ENCODE data around the gene MCHR1. TPM values are rescaled to one million over a fixed set of nuclear protein-coding genes. Genes with fewer than 3 reads are reported as not detected.

The MCHR1 gene
- polyA plus RNA-seq: under 1 TPM; 0.01 to 0.06 TPM

DNA sequence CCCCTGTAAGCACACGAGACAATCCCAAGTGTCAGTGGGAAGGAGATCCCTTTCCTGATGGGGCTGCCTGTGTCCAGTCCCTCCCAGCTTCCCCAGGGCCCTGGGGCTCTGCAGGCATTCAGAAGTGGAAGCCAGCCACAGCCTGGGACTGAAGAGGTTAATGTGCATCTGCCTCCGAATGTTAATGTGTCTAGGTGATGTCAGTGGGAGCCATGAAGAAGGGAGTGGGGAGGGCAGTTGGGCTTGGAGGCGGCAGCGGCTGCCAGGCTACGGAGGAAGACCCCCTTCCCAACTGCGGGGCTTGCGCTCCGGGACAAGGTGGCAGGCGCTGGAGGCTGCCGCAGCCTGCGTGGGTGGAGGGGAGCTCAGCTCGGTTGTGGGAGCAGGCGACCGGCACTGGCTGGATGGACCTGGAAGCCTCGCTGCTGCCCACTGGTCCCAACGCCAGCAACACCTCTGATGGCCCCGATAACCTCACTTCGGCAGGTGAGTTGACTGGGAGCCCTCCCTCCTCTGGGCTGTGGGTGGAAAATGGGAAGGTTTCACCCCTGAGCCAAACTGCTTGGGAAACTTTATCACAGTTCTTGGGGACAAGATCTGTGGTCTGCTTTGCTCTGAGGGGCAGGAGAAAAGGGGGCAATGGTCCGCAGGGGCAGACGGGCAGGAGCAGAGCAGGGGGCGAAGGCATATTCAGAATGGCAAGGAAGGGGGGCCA is at the start of gene MCHR1:
TSS of gene MCHR1 (plus strand) at position 236 of the 715 bp plus-strand sequence. CDS start at position 405, 169 bp downstream.
- no peak within 1 kb of the TSS for H3K27ac ChIP-seq (ENCODE audit: low read depth in 2 of 2, low read length in 1 of 2)
- H3K36me3 ChIP-seq (ENCODE audit: control insufficient read depth in 2 of 2, insufficient read depth in 2 of 2, low read length in 1 of 2): no peaks in the 10 kb centered on the region
- H3K4me3 ChIP-seq (ENCODE audit: low read depth in 1 of 2, low read length in 2 of 2): no peak within 1 kb of the TSS
- H3K9me3 ChIP-seq (ENCODE audit: control insufficient read depth in 2 of 2, insufficient read depth in 1 of 2, low read depth in 1 of 2, low read length in 1 of 2): no peaks in the 10 kb centered on the region
- peaks cover 2 to 12% of the 10 kb centered on the region in 2 donors for H3K4me1 ChIP-seq (ENCODE audit: control insufficient read depth in 2 of 2, insufficient read depth in 2 of 2, low read length in 1 of 2)
- H3K27me3 ChIP-seq (ENCODE audit: control insufficient read depth in 1 of 2, insufficient read depth in 2 of 2, low read length in 2 of 2): no peaks in the 10 kb centered on the region
- 22 to 24% methylated on average over 21 of the region's 21 CpGs for WGBS, 2 donors

GRCh38 chr22:40631925-40632324 is 47.4 kb upstream of the MCHR1 start:
- 95 to 100% methylated on average over 2 of the region's 2 CpGs for WGBS, 2 donors

DNA sequence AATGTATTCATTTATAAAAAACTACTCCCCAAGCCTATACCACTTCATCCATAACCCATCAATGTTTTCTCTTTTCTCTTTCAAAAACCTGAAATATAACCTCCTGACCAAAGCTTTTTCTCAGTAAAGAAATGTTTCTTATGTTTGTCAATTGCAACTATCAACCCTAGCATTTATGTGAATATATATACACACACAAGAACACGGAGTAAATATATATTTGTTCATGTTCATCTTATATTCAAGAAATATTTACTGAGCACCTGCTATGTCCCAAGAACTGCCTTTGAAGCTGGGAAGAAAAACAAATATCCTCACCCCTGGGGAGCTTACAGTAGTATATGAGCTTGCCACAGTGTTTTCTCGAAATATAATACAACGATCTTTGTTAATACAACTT is 46.2 kb upstream of the MCHR1 start:
- Histone ChIP-seq H3K9me3 (ENCODE audit: control insufficient read depth in 2 of 2, insufficient read depth in 1 of 2, low read depth in 1 of 2, low read length in 1 of 2) (no peaks in the 10 kb centered on the region), H3K36me3 (ENCODE audit: control insufficient read depth in 2 of 2, insufficient read depth in 2 of 2, low read length in 1 of 2) (peaks cover 0 to 2% of the 10 kb centered on the region in 2 donors), H3K27ac (ENCODE audit: low read depth in 2 of 2, low read length in 1 of 2) (no peak overlapping the region), H3K4me3 (ENCODE audit: low read depth in 1 of 2, low read length in 2 of 2) (no peak overlapping the region), H3K4me1 (ENCODE audit: control insufficient read depth in 2 of 2, insufficient read depth in 2 of 2, low read length in 1 of 2) (peaks cover 0 to 9% of the 10 kb centered on the region in 2 donors), H3K27me3 (ENCODE audit: control insufficient read depth in 1 of 2, insufficient read depth in 2 of 2, low read length in 2 of 2) (no peaks in the 10 kb centered on the region)
- WGBS, 2 donors: 96 to 97% methylated on average over 3 of the region's 3 CpGs

More at GRCh38 chr22:40631925-40632324, 47.4 kb upstream of the MCHR1 start:
- Histone ChIP-seq H3K4me1 (ENCODE audit: control insufficient read depth in 2 of 2, insufficient read depth in 2 of 2, low read length in 1 of 2) (peaks cover 0 to 5% of the 10 kb centered on the region in 2 donors), H3K27me3 (ENCODE audit: control insufficient read depth in 1 of 2, insufficient read depth in 2 of 2, low read length in 2 of 2) (no peaks in the 10 kb centered on the region), H3K4me3 (ENCODE audit: low read depth in 1 of 2, low read length in 2 of 2) (no peak overlapping the region), H3K9me3 (ENCODE audit: control insufficient read depth in 2 of 2, insufficient read depth in 1 of 2, low read depth in 1 of 2, low read length in 1 of 2) (no peaks in the 10 kb centered on the region), H3K27ac (ENCODE audit: low read depth in 2 of 2, low read length in 1 of 2) (no peak overlapping the region), H3K36me3 (ENCODE audit: control insufficient read depth in 2 of 2, insufficient read depth in 2 of 2, low read length in 1 of 2) (peaks cover 0 to 2% of the 10 kb centered on the region in 2 donors)

- H3K27ac ChIP-seq (ENCODE audit: low read depth in 2 of 2, low read length in 1 of 2): no peak overlapping the region
- WGBS, 2 donors: 69 to 71% methylated on average over 11 of the region's 11 CpGs
Measured at GRCh38 chr22:40634119-40634903, 45.0 kb upstream of the MCHR1 start.

GRCh38 chr22:40635043-40635939 is 44.0 kb upstream of the MCHR1 start:
- 17 to 24% methylated on average over 21 of the region's 21 CpGs for WGBS, 2 donors

More at GRCh38 chr22:40634119-40634903, 45.0 kb upstream of the MCHR1 start:
- H3K27me3 ChIP-seq (ENCODE audit: control insufficient read depth in 1 of 2, insufficient read depth in 2 of 2, low read length in 2 of 2): no peaks in the 10 kb centered on the region
- peaks cover 0 to 2% of the 10 kb centered on the region in 2 donors for H3K36me3 ChIP-seq (ENCODE audit: control insufficient read depth in 2 of 2, insufficient read depth in 2 of 2, low read length in 1 of 2)
- H3K4me3 ChIP-seq (ENCODE audit: low read depth in 1 of 2, low read length in 2 of 2): no peak overlapping the region
- peaks cover 0 to 9% of the 10 kb centered on the region in 2 donors for H3K4me1 ChIP-seq (ENCODE audit: control insufficient read depth in 2 of 2, insufficient read depth in 2 of 2, low read length in 1 of 2)
- no peaks in the 10 kb centered on the region for H3K9me3 ChIP-seq (ENCODE audit: control insufficient read depth in 2 of 2, insufficient read depth in 1 of 2, low read depth in 1 of 2, low read length in 1 of 2)

GRCh38 chr22:40635940-40636379 is 43.3 kb upstream of the MCHR1 start:
- Histone ChIP-seq H3K27me3 (ENCODE audit: control insufficient read depth in 1 of 2, insufficient read depth in 2 of 2, low read length in 2 of 2) (no peaks in the 10 kb centered on the region), H3K4me3 (ENCODE audit: low read depth in 1 of 2, low read length in 2 of 2) (peak overlapping the region; percentile 81 to 100), H3K36me3 (ENCODE audit: control insufficient read depth in 2 of 2, insufficient read depth in 2 of 2, low read length in 1 of 2) (no peaks in the 10 kb centered on the region), H3K27ac (ENCODE audit: low read depth in 2 of 2, low read length in 1 of 2) (peak overlapping the region; percentile 97 to 99), H3K9me3 (ENCODE audit: control insufficient read depth in 2 of 2, insufficient read depth in 1 of 2, low read depth in 1 of 2, low read length in 1 of 2) (no peaks in the 10 kb centered on the region), H3K4me1 (ENCODE audit: control insufficient read depth in 2 of 2, insufficient read depth in 2 of 2, low read length in 1 of 2) (peaks cover 0 to 9% of the 10 kb centered on the region in 2 donors)
- 0 to 1% methylated on average over 17 to 31 of the region's 31 CpGs for WGBS, 2 donors

More at GRCh38 chr22:40635043-40635939, 44.0 kb upstream of the MCHR1 start:
- Histone ChIP-seq H3K9me3 (ENCODE audit: control insufficient read depth in 2 of 2, insufficient read depth in 1 of 2, low read depth in 1 of 2, low read length in 1 of 2) (no peaks in the 10 kb centered on the region), H3K27me3 (ENCODE audit: control insufficient read depth in 1 of 2, insufficient read depth in 2 of 2, low read length in 2 of 2) (no peaks in the 10 kb centered on the region), H3K36me3 (ENCODE audit: control insufficient read depth in 2 of 2, insufficient read depth in 2 of 2, low read length in 1 of 2) (no peaks in the 10 kb centered on the region), H3K4me3 (ENCODE audit: low read depth in 1 of 2, low read length in 2 of 2) (peak overlapping the region; percentile 81 to 100), H3K4me1 (ENCODE audit: control insufficient read depth in 2 of 2, insufficient read depth in 2 of 2, low read length in 1 of 2) (peaks cover 0 to 9% of the 10 kb centered on the region in 2 donors), H3K27ac (ENCODE audit: low read depth in 2 of 2, low read length in 1 of 2) (peak overlapping the region; percentile 17 to 99)

DNA sequence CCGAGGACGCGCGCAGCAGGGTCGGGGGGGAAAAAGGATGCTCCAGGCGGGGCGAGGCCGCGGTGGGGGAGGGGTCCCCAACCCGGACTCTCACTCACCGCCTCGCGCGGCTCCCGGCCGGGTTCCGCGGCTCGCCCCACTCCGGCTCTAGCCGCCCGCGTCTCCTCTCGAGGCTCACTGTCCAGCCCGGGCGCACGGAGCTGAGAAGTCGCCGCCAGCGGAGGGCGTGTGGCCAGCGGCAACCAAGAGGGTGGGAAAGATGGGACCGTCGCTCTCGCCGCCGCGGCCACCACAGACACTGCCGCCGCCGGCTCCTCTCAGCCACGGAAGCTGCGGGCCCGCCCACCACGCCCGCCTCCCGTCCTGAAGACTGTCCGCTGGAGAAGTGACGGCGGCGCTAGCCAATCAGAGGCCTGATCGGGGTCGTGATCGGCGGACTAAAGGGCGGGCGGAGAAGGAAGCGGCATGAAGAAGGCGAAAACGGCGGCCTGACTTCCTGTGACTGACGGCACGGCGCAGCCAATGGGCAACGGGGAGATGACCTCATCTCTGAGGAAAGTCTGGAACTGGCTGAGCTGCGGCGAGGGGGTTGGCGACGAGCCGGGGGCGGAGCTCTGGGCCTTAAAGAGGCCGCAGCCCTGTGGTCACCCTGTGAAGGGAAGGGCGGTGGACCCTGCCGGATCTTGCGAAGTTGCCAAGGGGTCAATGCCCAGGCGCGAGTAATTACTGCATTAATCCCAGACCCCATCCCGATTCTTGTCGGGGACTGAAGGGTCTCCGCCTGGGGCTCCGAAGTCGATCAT is 42.7 kb upstream of the MCHR1 start, which contains the start of gene MRTFA:
TSS of gene MRTFA (minus strand) at position 340 of the 803 bp plus-strand sequence.
- Histone ChIP-seq H3K4me3 (ENCODE audit: low read depth in 1 of 2, low read length in 2 of 2) (peak within 1 kb of the TSS; percentile 81 to 100), H3K9me3 (ENCODE audit: control insufficient read depth in 2 of 2, insufficient read depth in 1 of 2, low read depth in 1 of 2, low read length in 1 of 2) (no peaks in the 10 kb centered on the region), H3K36me3 (ENCODE audit: control insufficient read depth in 2 of 2, insufficient read depth in 2 of 2, low read length in 1 of 2) (no peaks in the 10 kb centered on the region), H3K27ac (ENCODE audit: low read depth in 2 of 2, low read length in 1 of 2) (peak within 1 kb of the TSS; percentile 97 to 99), H3K4me1 (ENCODE audit: control insufficient read depth in 2 of 2, insufficient read depth in 2 of 2, low read length in 1 of 2) (peaks cover 0 to 9% of the 10 kb centered on the region in 2 donors), H3K27me3 (ENCODE audit: control insufficient read depth in 1 of 2, insufficient read depth in 2 of 2, low read length in 2 of 2) (no peaks in the 10 kb centered on the region)
- 0 to 1% methylated on average over 76 to 82 of the region's 82 CpGs for WGBS, 2 donors

GRCh38 chr22:40637183-40638150 is 41.8 kb upstream of the MCHR1 start:
- Histone ChIP-seq H3K4me1 (ENCODE audit: control insufficient read depth in 2 of 2, insufficient read depth in 2 of 2, low read length in 1 of 2) (peaks cover 0 to 9% of the 10 kb centered on the region in 2 donors), H3K27ac (ENCODE audit: low read depth in 2 of 2, low read length in 1 of 2) (peak overlapping the region; percentile 92 to 94), H3K27me3 (ENCODE audit: control insufficient read depth in 1 of 2, insufficient read depth in 2 of 2, low read length in 2 of 2) (no peaks in the 10 kb centered on the region), H3K9me3 (ENCODE audit: control insufficient read depth in 2 of 2, insufficient read depth in 1 of 2, low read depth in 1 of 2, low read length in 1 of 2) (no peaks in the 10 kb centered on the region), H3K36me3 (ENCODE audit: control insufficient read depth in 2 of 2, insufficient read depth in 2 of 2, low read length in 1 of 2) (no peaks in the 10 kb centered on the region), H3K4me3 (ENCODE audit: low read depth in 1 of 2, low read length in 2 of 2) (peak overlapping the region; percentile 68 to 81)
- 17 to 19% methylated on average over 46 of the region's 46 CpGs for WGBS, 2 donors
